IMR-90 (cell line): ENCODE data around the gene MEX3A. TPM values are rescaled to one million over a fixed set of nuclear protein-coding genes. Genes with fewer than 3 reads are reported as not detected.

Experiments
- ATAC-seq: fragments of 200-7000 bp; cut with Tn5 transposase; 2 replicates; pipeline ENCODE4 v1.9.1; 2020; ENCODE audit warnings: low read depth, mild to moderate bottlenecking, moderate library complexity
- BruUV-seq: library from RNA; stranded (reverse); fragments of 400-500 nt; replicated peaks from 2 replicates; lab custom pipeline; 2021; lab: Mats Ljungman, UMichigan
- CTCF ChIA-PET: fragments of 300-600 bp; formaldehyde crosslinking; extraction: SDS; loops from one replicate; lab custom pipeline; 2021; ENCODE audit warnings: antibody characterized with exemption; lab: Yijun Ruan, JAX
- POLR2A ChIA-PET: fragments of 300-600 bp; sonication (Branson Sonifier 250); formaldehyde crosslinking; loops from one replicate; lab custom pipeline; 2022; ENCODE audit warnings: antibody characterized with exemption; ENCODE audit not compliant: unreplicated experiment; lab: Charles Lee
- DNase-seq: peaks from one replicate; pipeline ENCODE4 v3.0.0; 2013
- H2AFZ ChIP-seq: replicated peaks from 2 replicates; pipeline ENCODE3; 2013; ENCODE audit warnings: low read length, mild to moderate bottlenecking; ENCODE audit not compliant: poor library complexity
- H2AK5ac ChIP-seq: 2 replicates; pipeline ENCODE4 v1.6.1; 2013; ENCODE audit warnings: low read depth, low read length, inconsistent platforms
- H2AK9ac ChIP-seq: replicated peaks from 2 replicates; pipeline ENCODE3; 2013; ENCODE audit warnings: mild to moderate bottlenecking, low read depth, low read length, moderate library complexity; ENCODE audit not compliant: poor library complexity
- H2BK120ac ChIP-seq: 2 replicates; pipeline ENCODE4 v1.6.1; 2013; ENCODE audit warnings: low read depth, low read length, inconsistent platforms
- H2BK15ac ChIP-seq: 3 replicates; pipeline ENCODE4 v1.6.1; 2013; ENCODE audit warnings: low read depth, low read length, inconsistent platforms
- H2BK20ac ChIP-seq: 2 replicates; pipeline ENCODE4 v1.6.1; 2013; ENCODE audit warnings: low read depth, mild to moderate bottlenecking, inconsistent platforms, low read length, moderate library complexity
- H2BK5ac ChIP-seq: 2 replicates; pipeline ENCODE4 v1.6.1; 2013; ENCODE audit warnings: mild to moderate bottlenecking, low read depth, low read length, inconsistent platforms; ENCODE audit not compliant: poor library complexity, severe bottlenecking
- H3K14ac ChIP-seq: replicated peaks from 2 replicates; pipeline ENCODE4 v1.6.1; 2013; ENCODE audit warnings: low read depth, low read length, inconsistent platforms
- H3K18ac ChIP-seq: 2 replicates; pipeline ENCODE4 v1.6.1; 2013; ENCODE audit warnings: low read depth, low read length, control low read depth
- H3K23ac ChIP-seq: 2 replicates; pipeline ENCODE4 v1.6.1; 2013; ENCODE audit warnings: low read depth, low read length, inconsistent platforms
- H3K27ac ChIP-seq: 2 replicates; pipeline ENCODE4 v1.5.1; 2013; ENCODE audit warnings: mild to moderate bottlenecking, control low read depth, low read length; ENCODE audit not compliant: insufficient read depth
- H3K27me3 ChIP-seq: 2 replicates; pipeline ENCODE4 v1.6.1; 2013; ENCODE audit warnings: low read length; ENCODE audit not compliant: control insufficient read depth, insufficient read depth
- H3K36me3 ChIP-seq: 2 replicates; pipeline ENCODE4 v1.6.1; 2013; ENCODE audit warnings: low read length, mixed read lengths; ENCODE audit not compliant: control insufficient read depth, insufficient read depth
- H3K4ac ChIP-seq: 2 replicates; pipeline ENCODE4 v1.6.1; 2013; ENCODE audit warnings: low read depth, low read length, inconsistent platforms
- H3K4me1 ChIP-seq: 2 replicates; pipeline ENCODE4 v1.6.1; 2013; ENCODE audit warnings: low read length, mixed read lengths; ENCODE audit not compliant: control insufficient read depth, insufficient read depth
- H3K4me2 ChIP-seq: 2 replicates; pipeline ENCODE4 v1.6.1; 2013; ENCODE audit warnings: low read depth, mild to moderate bottlenecking, control low read depth, low read length, moderate library complexity
- H3K4me3 ChIP-seq: 2 replicates; pipeline ENCODE4 v1.5.1; 2013; ENCODE audit warnings: low read depth, mild to moderate bottlenecking, control low read depth, low read length, moderate library complexity; ENCODE audit not compliant: insufficient read depth
- H3K56ac ChIP-seq: 2 replicates; pipeline ENCODE4 v1.6.1; 2013; ENCODE audit warnings: low read length, inconsistent platforms; ENCODE audit not compliant: insufficient read depth; ENCODE audit errors: extremely low read depth
- H3K79me1 ChIP-seq, 2 experiments: 2 replicates each; pipeline ENCODE4 v1.6.1; 2013; ENCODE audit warnings: low read length in 2 of 2, inconsistent platforms in 1 of 2, low read depth in 1 of 2
- H3K9ac ChIP-seq: 2 replicates; pipeline ENCODE4 v1.6.1; 2013; ENCODE audit warnings: low read depth, low read length, control low read depth
- H3K9me1 ChIP-seq: 2 replicates; pipeline ENCODE4 v1.6.1; 2013; ENCODE audit warnings: low read length, inconsistent platforms; ENCODE audit not compliant: insufficient read depth
- H3K9me3 ChIP-seq: 2 replicates; pipeline ENCODE4 v1.6.1; 2013; ENCODE audit warnings: low read length; ENCODE audit not compliant: control insufficient read depth, insufficient read depth
- H4K20me1 ChIP-seq: 2 replicates; pipeline ENCODE4 v1.6.1; 2013; ENCODE audit warnings: low read length, inconsistent platforms; ENCODE audit not compliant: insufficient read depth
- H4K5ac ChIP-seq: 2 replicates; pipeline ENCODE4 v1.6.1; 2013; ENCODE audit warnings: mild to moderate bottlenecking, low read depth, low read length, control low read depth
- H4K8ac ChIP-seq, 2 experiments: 2 replicates each; pipeline ENCODE4 v1.6.1; 2013; ENCODE audit warnings: low read depth in 2 of 2, low read length in 2 of 2, control low read depth in 1 of 2, inconsistent platforms in 1 of 2
- H4K91ac ChIP-seq: 2 replicates; pipeline ENCODE4 v1.6.1; 2013; ENCODE audit warnings: low read depth, low read length, inconsistent platforms; ENCODE audit not compliant: insufficient read depth
- BHLHE40 ChIP-seq: fragments of 150-350 bp; IDR thresholded peaks from 2 replicates; pipeline ENCODE4 v1.6.1; 2016; ENCODE audit warnings: mild to moderate bottlenecking, low read depth, low read length
- CEBPB ChIP-seq: IDR thresholded peaks from 2 replicates; pipeline ENCODE4 v1.6.1; 2012; ENCODE audit warnings: low read depth, low read length, improper control_type of control experiment
- CHD1 ChIP-seq: IDR thresholded peaks from 2 replicates; pipeline ENCODE4 v1.6.1; 2012; ENCODE audit warnings: low read depth, low read length, improper control_type of control experiment
- ELK1 ChIP-seq: fragments of 150-350 bp; IDR thresholded peaks from 2 replicates; pipeline ENCODE4 v1.6.1; 2016; ENCODE audit warnings: low read depth, mild to moderate bottlenecking, low read length, moderate library complexity, borderline replicate concordance
- MAFK ChIP-seq: IDR thresholded peaks from 2 replicates; pipeline ENCODE4 v1.6.1; 2012; ENCODE audit warnings: low read depth, low read length, improper control_type of control experiment
- MXI1 ChIP-seq: IDR thresholded peaks from 2 replicates; pipeline ENCODE4 v1.6.1; 2012; ENCODE audit warnings: low read depth, mild to moderate bottlenecking, low read length, moderate library complexity, borderline replicate concordance
- USF2 ChIP-seq: fragments of 150-350 bp; IDR thresholded peaks from 2 replicates; pipeline ENCODE4 v1.6.1; 2017; ENCODE audit warnings: mild to moderate bottlenecking, antibody characterized with exemption, low read length, low read depth
- WGBS, 2 experiments: methylation state at CpG; one replicate each; pipeline versions ENCODE4 v1.1.5 to v1.1.7; 2013; ENCODE audit warnings: missing lambda C conversion rate in 2 of 2; ENCODE audit not compliant: insufficient read length in 1 of 2; ENCODE audit errors: extremely low coverage in 2 of 2; 5-methylcytosine and 5-hydroxymethylcytosine counted together
- dilution Hi-C: fragments of 300-500 bp; cut with HindIII; formaldehyde crosslinking; loops from one replicate; pipeline ENCODE4 v1.14.3; 2018; ENCODE audit warnings: low sequenced_read_pairs; ENCODE audit not compliant: unreplicated experiment
- in situ Hi-C: fragments of 300-500 bp; cut with MboI; formaldehyde crosslinking; loops from 3 replicates; pipeline ENCODE4 v1.14.3; 2019; ENCODE audit warnings: low sequenced_read_pairs, inconsistent platforms, mixed read lengths
- intact Hi-C: fragments of 100-400 bp; cut with micrococcal nuclease; formaldehyde crosslinking; loops from 2 replicates; pipeline ENCODE4 v1.10.0; 2022
- polyA plus RNA-seq, 3 experiments: library from polyadenylated mRNA; depleted of rRNA; stranded (reverse); fragments of >200 nt; gene quantifications; 2 replicates each; pipeline ENCODE4 v1.2.3, GENCODE V29; 2012; ENCODE audit warnings: low replicate concordance in 1 of 3
- total RNA-seq: library from RNA; depleted of rRNA; stranded (reverse); fragments of >200 nt; gene quantifications from 2 replicates; pipeline ENCODE4 v1.2.3, GENCODE V29; 2012

MEX3A gene
- total and polyA plus RNA-seq, 2 of the 4 experiments (the other 2 are of a cell fraction) = 2.3 to 9.0 TPM

GRCh38 chr1:156104861-156105832, 22.9 kb upstream of the MEX3A start:
- in situ Hi-C loops (no loop called here), intact Hi-C loops (no loop called here), dilution Hi-C loops (no loop called here)
- Histone ChIP-seq H4K5ac (peak overlapping the region; percentile 62), H2AK9ac (peak overlapping the region; percentile 96), H3K27me3 (no peaks in the 10 kb centered on the region), H3K23ac (peak overlapping the region; percentile 2), H3K56ac (no peak overlapping the region), H2BK20ac (peak overlapping the region; percentile 81), H3K18ac (peak overlapping the region; percentile 34), H3K79me1 (peaks cover 22 to 71% of the 10 kb centered on the region in 2 experiments), H3K9me3 (no peaks in the 10 kb centered on the region), H2BK15ac (peak overlapping the region; percentile 63; the same call in 2 of the 3 replicates), H3K27ac (peak overlapping the region; percentile 74), H3K9ac (peak overlapping the region; percentile 45; the same call in 1 of the 2 replicates), H3K9me1 (peaks cover 43% of the 10 kb centered on the region), H3K14ac (peak overlapping the region; percentile 68), H2AK5ac (peak overlapping the region; percentile 96), H2AFZ (peak overlapping the region; percentile 75), H2BK5ac (peak overlapping the region; percentile 72), H3K36me3 (no peaks in the 10 kb centered on the region), H3K4me2 (no peak overlapping the region; the same call in 1 of the 2 replicates), H3K4ac (peak overlapping the region; percentile 97), H4K20me1 (no peaks in the 10 kb centered on the region), H4K8ac (peak overlapping the region; percentile 72 to 85; a peak in 3 of 4 replicates), H3K4me3 (no peak overlapping the region), H4K91ac (peak overlapping the region; percentile 69), H3K4me1 (peaks cover 50% of the 10 kb centered on the region), H2BK120ac (peak overlapping the region; percentile 74)
- TF ChIP-seq CEBPB (no peak), MXI1 (no peak), ELK1 (no peak), BHLHE40 (no peak), MAFK (no peak), USF2 (no peak), CHD1 (no peak)
- no TSS peak for BruUV-seq
- ATAC-seq (no peak; the same call in 1 of the 2 replicates), DNase-seq (peak; percentile 49)
- ChIA-PET POLR2A (no interaction called here), CTCF (interaction anchor here (0.6 kb wide), 1 partner anchor 8 kb away, joined by 4 read pairs; no protein-coding TSS in a partner anchor)
- WGBS, 2 experiments = 83% methylated on average over 1 of the region's 11 CpGs; no CpG with 5 or more reads in 1 of the 2 experiments
